Activated CD4-positive, CD25-positive, alpha-beta regulatory T cell treated with anti-CD3 and anti-CD28 coated beads, Interleukin-2, amount 50 U/mL, for 24 hours (primary cell): ENCODE measurements around the gene NGRN.
"Not testable (repeated sequence)": the region's sequence is repeated elsewhere in the genome, so short reads cannot be mapped to it uniquely, and the experiment has no call there.

Source experiments
- ATAC-seq, 2 donors: fragments of 150-1000 bp; cut with Tn5 transposase; one replicate each; pipeline ENCODE4 v1.10.0; 2021; ENCODE audit warnings: mild to moderate bottlenecking in 1 of 2, moderate library complexity in 1 of 2

The NGRN gene

DNA sequence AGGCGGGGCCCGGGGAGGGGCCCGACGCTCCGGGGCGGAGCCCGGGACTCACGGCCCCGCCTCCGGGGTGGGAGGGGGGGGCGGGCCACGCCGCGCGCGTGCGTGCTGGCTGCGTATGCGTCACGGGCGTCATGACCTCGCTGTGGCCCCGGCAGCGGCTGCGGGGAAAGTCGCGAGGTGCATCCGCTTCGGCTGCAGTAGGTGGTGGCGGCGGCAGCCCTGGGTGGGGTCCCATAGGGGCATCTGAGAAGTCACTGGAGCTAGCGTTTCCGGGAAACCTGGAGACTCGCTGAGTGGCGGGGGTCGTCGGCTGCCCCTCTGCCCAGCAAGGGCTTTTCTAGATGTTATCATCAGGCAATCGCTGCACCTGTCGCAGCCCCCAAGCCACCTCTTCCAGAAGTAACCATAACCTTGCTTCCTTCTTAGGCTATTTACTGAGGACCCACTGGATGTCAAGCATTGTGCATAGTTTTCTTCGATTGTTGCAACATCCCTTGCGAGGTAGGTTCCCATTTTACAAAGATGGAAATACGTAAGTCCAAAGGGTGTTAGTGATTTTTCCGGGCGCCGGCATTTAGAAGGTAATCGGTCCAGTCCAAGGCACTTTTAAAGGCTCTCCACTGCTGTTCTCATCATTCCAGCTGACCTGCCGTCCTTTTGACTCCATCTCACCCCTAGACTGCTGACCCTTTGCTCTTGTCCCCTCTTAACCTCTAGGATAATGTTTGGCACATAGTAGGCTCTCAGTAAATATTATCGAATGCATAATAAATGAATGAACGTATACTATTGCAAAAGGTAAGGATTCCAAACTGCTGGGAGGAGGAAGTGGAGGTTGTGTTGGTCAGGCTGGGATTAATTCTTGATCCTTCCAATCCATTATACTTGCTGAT is 31.1 kb upstream of the NGRN start, which contains the start of gene GDPGP1:
Gene GDPGP1, plus strand, starts transcription at position 114 of the 893 bp plus-strand sequence. CDS start 6,700 bp downstream, outside the sequence.
- ATAC-seq, result peak; percentile 68 to 74

DNA sequence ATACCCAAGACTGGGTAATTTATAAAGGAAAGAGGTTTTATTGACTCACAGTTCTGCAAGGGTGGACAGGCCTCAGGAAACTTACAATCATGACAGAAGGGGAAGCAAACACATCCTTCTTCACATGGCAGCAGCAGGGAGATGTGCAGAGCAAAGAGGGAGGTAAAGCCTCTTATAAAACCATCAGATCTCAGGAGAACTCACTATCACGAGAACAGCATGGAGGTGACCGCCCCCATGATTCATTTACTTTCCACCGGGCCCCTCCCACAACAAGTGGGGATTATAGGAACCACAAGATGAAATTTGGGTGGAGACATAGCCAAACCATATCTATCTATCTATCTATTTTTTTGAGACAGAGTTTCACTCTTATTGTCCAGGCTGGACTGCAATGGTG is 26.1 kb upstream of the NGRN start:
- no peak for ATAC-seq

DNA sequence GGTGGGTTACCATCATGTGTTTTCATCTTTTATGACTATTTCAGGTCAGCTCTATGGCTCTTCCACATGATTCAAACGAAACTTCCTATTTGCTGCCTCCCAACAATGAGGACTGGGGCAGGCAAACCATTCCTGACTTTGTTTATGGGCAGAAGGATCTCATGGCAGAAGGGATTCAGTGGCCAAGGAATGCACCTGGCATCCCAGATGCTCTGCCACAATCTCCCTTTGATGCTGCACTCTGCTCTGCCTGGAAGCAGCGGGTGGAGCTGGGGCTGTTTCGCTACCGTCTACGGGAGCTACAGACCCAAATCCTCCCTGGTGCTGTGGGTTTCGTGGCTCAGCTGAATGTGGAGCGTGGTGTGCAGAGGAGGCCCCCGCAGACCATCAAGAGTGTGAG is 24.6 kb upstream of the NGRN start:
- no peak for ATAC-seq

DNA sequence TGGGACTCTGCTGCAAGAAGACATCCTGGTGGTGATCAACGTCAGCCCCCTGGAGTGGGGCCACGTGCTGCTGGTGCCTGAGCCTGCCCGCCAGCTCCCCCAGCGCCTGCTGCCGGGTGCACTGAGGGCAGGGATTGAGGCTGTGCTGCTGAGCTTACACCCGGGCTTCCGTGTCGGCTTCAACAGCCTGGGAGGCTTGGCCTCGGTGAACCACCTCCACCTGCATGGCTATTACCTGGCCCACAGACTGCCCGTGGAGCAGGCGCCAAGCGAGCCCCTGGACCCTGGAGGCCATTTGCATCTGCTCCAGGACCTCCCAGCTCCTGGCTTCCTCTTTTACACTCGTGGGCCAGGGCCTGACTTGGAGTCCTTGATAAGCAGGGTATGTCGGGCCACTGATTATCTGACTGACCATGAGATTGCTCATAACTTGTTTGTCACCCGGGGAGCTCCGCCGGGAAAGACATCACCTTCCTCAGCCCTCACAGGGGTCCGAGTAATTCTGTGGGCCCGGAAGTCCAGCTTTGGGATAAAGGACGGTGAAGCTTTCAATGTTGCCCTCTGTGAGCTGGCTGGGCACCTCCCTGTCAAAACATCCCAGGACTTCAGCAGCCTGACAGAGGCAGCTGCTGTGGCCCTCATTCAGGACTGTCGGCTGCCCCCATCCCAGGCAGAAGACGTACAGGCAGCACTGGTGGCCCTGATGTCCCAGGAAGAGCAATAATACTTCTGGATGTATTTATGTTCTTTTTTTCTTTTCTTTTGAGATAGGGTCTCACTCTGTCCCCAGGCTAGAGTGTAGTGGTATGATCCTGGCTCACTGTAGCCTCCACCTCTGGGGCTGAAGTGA is 23.9 kb upstream of the NGRN start:
- no peak for ATAC-seq

DNA sequence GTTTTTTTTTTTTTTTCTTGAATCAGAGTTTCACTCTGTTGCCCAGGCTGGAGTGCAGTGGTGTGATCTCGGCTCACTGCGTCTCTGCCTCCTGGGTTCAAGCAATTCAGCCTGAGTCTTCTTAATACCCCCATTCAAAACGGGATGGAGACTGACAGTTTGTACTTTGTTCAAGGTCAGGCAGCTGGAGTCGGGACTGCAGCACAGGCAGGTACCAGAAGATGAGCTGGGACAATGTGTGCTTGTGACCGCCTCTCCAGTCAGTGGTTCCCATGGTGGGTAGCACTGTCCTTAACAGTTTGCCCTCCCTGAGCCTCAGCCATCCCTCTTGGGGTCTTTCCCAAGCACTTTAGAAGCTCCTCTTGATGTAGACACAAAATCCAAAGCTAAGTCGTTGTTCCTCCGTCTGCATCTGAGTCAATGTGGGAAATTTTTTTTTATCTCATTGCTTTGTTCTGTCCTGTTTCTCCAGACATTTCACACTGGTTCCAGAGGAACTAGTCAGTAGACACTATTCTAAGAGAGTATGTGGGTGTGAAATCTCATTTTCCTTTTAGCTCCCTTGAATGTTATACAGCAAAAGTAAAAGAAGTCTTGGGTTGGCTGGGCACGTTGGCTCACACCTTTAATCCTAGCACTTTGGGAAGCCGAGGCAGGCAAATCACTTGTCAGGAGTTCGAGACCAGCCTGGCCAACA is 21.4 kb upstream of the NGRN start:
- no peak for ATAC-seq

DNA sequence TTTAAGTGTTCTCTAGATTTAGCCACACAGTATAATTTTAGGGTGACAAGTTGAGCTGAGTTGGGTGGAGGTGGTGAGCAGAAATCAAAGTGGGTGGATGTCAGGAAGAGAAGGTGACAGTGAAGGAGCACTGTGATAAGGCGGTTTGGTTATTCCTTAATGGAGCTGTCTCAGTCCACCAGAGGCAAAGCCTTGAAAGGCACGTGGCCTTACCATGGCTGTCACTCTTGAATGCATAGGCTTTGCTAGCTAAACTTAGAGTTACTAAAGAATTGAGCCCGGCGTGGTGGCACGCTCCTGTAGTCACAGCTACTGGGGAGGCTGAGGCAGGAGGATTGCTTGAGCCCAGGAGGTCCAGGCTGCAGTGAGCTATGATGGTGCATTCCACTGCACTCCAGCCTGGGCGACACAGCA is 16.7 kb upstream of the NGRN start:
- no peak for ATAC-seq

DNA sequence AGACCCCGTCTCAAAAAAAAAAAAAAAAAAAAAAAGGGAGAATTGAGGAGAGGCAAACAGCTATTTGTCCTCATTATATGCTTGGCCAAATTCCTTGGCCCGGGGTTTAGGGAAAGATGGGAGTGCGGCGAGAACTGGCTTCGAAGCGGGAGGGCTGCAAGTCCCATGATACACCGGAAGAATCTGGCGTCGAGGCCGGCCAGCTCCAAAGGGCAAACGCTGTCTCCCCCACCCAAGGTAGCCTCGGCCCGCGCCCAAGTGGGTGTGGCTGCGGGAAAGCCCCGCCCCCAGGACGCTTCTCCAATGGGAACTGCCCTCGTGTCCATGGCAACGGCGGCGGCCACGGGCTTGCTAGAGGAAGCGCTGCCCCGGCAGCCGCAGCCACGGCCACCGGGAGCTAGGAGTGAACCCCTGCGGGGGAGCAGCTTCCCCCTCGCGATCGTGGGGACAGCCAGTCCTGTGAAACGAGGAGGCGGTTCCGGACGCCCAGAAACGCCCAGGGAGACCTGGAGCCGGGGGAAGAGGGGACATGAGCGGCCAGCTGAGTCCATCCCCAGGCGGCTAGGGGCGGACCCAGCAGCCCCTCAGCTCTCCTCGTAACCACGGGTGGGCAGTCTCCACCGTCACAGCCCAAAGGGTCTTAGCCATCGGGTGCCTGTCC is 16.1 kb upstream of the NGRN start, which contains the start of gene TTLL13:
Gene TTLL13, plus strand, starts transcription at position 354 of the 661 bp plus-strand sequence. CDS start 1,075 bp downstream, outside the sequence.
- ATAC-seq, result peak; percentile 81 to 90

DNA sequence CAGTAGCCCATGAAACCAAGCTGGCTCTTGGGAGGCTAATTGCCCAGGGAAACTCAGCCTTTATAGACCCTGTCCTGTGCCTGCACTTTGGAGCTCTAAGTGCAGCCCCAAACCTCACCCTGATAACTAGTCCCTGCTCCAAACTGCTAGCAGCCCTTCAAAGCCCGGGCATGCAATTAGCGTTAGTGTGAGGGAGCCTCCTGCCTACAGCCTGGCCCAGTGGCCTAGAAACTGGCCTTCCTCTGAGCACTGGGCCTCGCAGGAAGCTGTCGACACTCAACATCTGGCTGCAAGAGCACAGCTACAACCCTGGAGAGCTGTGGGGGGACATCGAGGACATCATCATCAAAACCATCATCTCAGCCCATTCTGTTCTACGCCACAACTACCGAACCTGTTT is 7.7 kb upstream of the NGRN start:
- no peak for ATAC-seq

DNA sequence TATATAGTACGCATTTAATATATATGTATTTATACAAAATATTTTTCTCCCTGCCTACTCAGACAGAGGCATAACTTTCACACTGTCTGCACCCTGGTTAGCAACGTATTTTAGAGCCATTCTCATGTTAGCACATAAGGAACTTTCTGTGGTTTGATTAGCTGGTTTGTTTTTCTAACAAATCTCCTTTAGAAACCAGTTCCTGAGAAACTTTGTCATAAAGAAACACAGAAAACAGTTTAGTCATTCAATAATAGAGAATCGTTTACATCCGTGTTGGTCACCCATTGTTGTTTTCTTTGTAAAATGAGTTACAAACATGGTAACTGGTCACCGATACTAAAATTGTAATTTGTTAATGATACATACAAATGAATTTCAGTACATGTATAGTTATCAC is 5.9 kb upstream of the NGRN start:
- ATAC-seq, result peak in 1 of 2 donors; percentile 60

DNA sequence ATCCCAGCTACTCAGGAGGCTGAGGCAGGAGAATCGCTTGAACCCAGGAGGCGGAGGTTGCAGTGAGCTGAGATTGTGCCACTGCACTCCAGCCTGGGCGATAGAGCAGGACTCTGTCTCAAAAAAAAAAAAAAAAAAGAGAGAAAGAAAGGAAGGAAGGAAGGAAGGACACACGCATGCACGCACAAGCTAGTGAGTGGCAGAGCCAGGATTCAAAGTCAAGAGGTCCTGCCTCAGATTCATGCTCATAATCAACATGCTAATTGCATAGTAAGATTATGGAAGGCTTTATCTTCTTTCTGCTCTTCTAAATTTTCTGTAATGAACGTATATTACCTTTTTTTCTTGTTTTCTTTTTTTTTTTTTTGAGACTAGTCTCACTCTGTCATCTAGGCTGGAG is 4.7 kb upstream of the NGRN start:
- not testable (repeated sequence) for ATAC-seq

DNA sequence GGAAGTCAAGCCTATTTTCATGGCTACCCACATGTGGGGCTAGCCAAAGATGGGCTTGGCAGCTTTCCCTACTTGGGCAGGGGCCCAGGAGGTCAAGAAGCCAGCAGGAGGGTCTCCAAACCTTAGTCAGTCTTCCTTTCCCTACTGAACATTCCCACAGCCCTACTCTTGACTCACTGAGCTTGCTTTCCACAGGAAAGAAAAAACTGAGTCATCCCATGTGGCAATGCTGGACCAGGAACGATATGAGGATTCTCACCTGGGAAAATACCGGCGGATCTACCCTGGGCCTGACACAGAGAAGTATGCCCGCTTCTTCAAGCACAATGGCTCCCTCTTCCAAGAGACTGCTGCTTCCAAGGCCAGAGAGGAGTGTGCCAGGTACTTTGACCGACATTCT is 3.7 kb upstream of the NGRN start:
- ATAC-seq, result no peak

DNA sequence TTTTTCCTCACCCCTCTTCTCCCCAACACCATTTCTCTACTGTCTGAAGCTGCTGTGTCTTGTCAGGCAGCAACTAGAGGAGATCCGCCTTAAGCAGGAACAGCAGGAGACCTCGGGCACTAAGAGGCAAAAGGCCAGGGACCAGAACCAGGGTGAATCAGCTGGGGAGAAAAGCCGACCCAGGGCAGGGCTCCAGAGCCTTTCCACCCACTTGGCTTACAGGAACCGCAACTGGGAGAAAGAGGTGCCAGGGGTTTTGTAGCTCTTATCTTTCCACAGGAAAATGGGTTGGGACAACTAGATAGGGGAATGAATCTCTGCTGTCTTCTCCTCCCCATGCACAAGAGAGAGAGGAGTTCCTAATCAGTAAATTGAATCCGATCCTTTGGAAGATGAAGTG is 3.0 kb upstream of the NGRN start:
- no peak for ATAC-seq

DNA sequence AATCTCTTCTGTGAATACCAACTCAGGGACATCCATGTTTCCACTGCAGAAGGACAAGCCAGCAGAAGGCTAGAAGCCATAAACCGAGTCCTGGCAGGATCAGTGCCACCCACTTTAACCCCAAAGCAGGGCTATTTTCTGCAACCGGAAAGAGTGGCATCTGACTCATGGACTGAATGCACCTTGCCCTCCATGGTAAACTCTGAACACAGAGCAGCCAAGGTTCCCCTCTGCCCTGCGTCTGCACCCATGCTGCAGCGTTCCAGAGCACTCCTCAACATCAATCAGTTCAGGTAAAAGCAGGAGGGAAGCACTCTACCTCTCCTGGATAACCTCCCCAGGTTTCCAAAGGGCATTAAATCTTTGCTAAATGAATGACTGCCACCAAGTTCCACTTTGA is 801 bp upstream of the NGRN start:
- ATAC-seq, result peak; percentile 19 to 21

DNA sequence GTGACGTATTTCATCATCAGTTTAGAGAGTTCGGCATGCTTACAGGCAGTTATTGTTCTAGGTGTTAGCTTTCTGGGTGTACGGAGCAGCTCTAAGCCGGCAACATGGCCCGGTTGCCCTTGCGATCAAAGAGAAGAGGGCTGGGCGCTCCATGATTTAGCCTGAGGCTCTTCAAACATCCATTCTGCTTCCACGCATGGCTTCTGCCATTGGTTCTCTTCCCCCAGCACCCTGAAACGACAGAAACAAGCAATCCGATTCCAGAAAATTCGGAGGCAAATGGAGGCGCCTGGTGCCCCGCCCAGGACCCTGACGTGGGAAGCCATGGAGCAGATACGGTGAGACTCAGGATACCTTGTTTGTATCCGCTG is 574 bp downstream of the NGRN start:
- peak; percentile 9 to 13 for ATAC-seq

DNA sequence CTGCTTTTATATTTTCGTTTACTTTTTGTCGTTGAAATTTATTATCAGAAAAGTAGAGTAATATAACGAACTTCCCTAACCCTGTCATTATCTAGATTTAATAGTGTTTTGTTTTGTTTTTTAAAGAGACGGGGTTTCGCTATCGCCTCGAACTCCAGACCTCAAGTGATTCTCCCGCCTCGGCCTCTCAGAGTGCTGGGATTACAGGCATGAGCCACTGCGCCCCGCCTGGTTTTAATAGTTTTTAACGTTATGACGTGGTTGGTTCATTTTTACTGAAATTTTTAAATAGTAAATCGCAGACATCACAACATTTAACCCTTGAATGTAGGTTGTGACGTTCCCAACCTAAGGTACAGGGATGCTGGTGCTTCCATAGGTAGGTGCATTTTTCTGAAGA is 1.0 kb downstream of the NGRN start:
- ATAC-seq, result no peak

DNA sequence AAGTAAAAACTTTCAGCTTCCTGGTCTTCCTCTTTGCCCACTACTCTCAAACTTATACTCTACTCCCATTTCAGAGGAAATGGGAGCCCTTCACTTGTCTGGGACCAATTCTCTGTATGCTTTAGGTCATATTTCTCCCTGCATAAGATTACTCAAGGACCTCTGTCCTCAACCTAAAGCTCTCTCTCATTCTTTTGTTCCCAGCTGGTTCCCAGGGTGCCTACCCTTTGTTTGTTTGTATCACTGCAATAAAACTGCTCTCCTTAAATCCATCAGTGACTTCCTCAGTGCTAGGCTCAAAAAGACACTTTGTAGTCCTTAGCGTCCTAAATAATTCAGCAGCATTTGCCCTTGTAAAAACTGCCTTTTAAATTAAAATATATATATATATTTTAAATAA is 2.9 kb downstream of the NGRN start:
- ATAC-seq, result no peak

DNA sequence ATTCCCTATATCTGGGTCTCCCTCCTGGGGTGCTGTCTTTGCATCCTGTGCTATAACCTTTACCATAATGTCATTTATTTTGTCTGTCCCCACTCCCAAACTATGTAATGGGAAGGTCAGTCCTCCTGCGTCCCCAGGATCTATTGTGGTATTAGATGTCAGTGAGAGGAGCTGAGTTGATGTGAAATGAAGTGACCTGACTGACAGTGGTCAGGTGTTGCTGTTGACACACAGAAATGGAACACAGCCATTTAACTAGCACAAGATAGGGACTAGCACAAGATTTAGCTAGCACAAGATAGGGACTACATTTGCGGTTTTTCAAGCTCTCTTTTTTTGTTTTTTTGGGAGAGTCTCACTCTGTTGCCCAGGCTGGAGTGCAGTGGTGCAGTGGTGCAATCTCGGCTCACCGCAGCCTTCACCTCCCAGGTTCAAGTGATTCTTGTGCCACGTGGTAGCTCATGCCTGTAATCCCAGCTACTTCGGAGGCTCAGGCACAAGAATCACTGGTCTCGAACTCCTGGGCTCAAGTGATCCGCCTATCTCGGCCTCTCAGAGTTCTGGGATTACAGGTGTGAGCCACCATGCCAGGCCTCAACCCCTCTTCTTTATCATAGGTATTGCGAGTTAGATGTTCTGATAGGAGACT is 5.2 kb downstream of the NGRN start:
- ATAC-seq, result no peak

DNA sequence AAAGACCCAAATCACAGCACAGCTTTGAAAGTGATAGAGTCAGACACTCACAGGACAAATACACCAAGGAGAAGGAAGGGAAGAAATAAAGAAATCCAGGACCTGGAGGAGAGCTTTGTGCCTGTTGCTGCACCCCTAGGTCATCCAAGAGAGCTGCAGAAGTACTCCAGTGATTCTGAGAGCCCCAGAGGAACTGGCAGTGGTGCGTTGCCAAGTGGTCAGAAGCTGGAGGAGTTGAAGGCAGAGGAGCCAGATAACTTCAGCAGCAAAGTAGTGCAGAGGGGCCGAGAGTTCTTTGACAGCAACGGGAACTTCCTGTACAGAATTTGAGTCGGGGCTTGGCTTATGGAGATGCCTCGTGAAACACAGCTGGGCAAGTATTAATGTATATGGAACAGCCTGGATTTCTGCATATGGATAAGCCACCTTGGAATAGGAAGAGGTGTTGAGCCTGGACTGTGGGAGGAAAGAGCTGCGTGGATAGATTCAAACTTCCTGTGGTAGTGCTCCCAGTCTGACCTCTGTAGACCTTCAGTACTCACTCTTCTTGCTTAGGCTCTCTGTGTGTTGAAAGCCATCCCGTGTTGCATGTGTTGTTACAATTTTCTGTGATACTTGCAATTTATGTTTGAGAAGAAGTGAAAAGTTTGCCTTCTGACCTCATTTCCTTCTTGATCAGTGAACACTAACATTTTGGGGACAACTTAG is 6.1 kb downstream of the NGRN start:
- ATAC-seq, result no peak

DNA sequence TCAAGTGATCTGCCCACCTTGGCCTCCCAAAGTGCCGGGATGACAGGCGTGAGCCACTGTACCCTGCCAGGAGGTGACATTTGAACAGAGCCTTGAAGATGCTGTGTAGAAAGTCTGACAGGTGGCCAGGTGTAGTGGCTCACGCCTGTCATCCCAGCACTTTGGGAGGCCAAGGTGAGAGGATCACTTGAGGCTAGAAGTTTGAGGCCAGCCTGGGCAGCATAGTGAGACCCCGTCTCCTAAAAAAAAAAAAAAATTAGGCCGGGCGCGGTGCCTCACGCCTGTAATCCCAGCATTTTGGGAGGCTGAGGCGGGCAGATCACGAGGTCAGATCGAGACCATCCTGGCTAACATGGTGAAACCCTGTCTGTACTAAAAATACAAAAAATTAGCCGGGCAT is 13.0 kb downstream of the NGRN start:
- ATAC-seq, result not testable (repeated sequence)

DNA sequence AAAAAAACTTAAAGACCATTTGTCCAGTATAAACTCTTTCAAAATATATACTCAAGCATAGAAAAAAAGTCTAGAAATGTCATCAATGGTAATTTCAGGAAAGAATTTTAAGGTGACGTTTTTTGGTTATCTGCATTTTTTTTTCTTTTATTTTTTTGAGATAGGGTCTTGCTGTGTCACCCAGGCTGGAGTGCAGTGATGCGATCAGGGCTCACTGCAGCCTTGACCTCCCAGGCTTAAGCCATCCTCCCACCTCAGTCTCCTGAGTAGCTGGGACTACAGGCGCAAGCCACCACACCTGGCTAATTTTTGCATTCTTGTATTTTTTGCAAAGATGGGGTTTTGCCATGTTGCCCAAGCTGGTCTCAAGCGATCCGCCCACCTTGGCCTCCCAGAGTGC is 15.3 kb downstream of the NGRN start:
- not testable (repeated sequence) for ATAC-seq

DNA sequence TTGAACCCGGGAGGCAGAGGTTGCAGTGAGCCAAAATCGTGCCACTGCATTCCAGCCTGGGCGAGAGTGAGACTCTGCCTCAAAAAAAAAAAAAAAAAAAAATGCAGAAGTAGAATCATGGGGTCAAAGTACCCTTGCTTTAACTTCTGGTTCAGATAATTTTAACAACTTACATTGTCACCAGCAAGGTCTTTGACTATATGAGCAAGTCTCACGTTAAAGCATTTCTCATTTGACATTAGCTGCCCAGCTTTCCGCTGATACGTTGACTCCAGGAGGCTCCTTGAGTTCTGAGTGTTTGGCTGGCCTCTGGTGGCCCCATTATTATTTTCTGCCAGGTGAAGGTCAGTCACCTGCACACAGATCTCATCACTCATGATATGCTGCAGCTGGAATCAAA is 16.2 kb downstream of the NGRN start:
- ATAC-seq, result not testable (repeated sequence)
